Right lobe of liver (tissue), 6 donors: ENCODE data around the gene GNRH2. TPM values are rescaled to one million over a fixed set of nuclear protein-coding genes. Genes with fewer than 3 reads are reported as not detected.
"Not testable (repeated sequence)": the region's sequence is repeated elsewhere in the genome, so short reads cannot be mapped to it uniquely, and the experiment has no call there.

Experiments
- ATAC-seq, 4 donors: fragments of 200-7000 bp; cut with Tn5 transposase; one replicate each; pipeline ENCODE4 v1.9.1; 2020; ENCODE audit warnings: mild to moderate bottlenecking in 4 of 4, moderate library complexity in 4 of 4
- DNase-seq, 3 donors: peaks; one replicate each; pipeline ENCODE4 v3.0.0-alpha.2; 2020
- H3K27ac ChIP-seq, 3 donors: fragments of 200-600 bp; one replicate each; pipeline ENCODE4 v1.8.0; 2022
- H3K27me3 ChIP-seq, 2 donors: fragments of 200-600 bp; one replicate each; pipeline ENCODE4 v1.8.0; 2022
- H3K36me3 ChIP-seq, 4 donors: fragments of 200-600 bp; sonication (generic) in 1 of 4; one replicate each; pipeline versions ENCODE4 v1.5.1 to v1.8.0; 2017 to 2022; ENCODE audit warnings: control low read depth in 1 of 4
- H3K4me1 ChIP-seq, 4 donors: fragments of 200-600 bp; sonication (generic) in 1 of 4; one replicate each; pipeline versions ENCODE4 v1.5.1 to v1.8.0; 2017 to 2022; ENCODE audit warnings: control low read depth in 1 of 4
- H3K4me3 ChIP-seq, 3 donors: fragments of 200-600 bp; one replicate each; pipeline ENCODE4 v1.8.0; 2022
- H3K9me3 ChIP-seq, 4 donors: fragments of 200-600 bp; sonication (generic) in 1 of 4; one replicate each; pipeline versions ENCODE4 v1.5.1 to v1.8.0; 2017 to 2022; ENCODE audit warnings: control low read depth in 1 of 4
- POLR2A ChIP-seq: fragments of 450-650 bp; IDR thresholded peaks from one replicate; pipeline ENCODE4 v1.6.1; 2017; ENCODE audit warnings: antibody characterized with exemption, mild to moderate bottlenecking
- WGBS: methylation state at CpG from one replicate; pipeline ENCODE4 v1.1.6; 2018; ENCODE audit warnings: low coverage, low lambda C conversion rate; ENCODE audit not compliant: insufficient coverage; ENCODE audit errors: missing lambda C conversion rate; 5-methylcytosine and 5-hydroxymethylcytosine counted together
- intact Hi-C, 2 donors: fragments of 100-400 bp; cut with DNase I; formaldehyde crosslinking; loops; one replicate each; pipeline versions ENCODE4 v1.11.2 to v1.14.1; 2022
- total RNA-seq, 6 experiments: library from RNA; depleted of rRNA in 2 of 6; stranded (reverse); fragments of >200 nt in 2 of 6; fragmentation: NEBNext Ultra II Directional in 3 of 6; extraction: Animal tissue kit (Norgen Biotek cat#: 25700) in 3 of 6; gene quantifications; one replicate each; pipeline versions ENCODE4 v1.1.0 to v1.2.4, GENCODE V29; 2016 to 2023
- TF ChIP-seq, protein P1 (sequence below), 4 donors: fragments of 200-600 bp in 3 of 4; fragments of 450-650 bp in 1 of 4; IDR thresholded peaks; one replicate each; pipeline versions ENCODE4 v1.5.1 to v1.8.0; 2016 to 2022; ENCODE audit warnings: antibody characterized with exemption in 4 of 4, mild to moderate bottlenecking in 2 of 4
- donor health status: DM: no; HTN: yes; CAD: no.
- donor health status: DM: no; HTN: no; CAD: no.
- donor health status: DM: no; HTN: no; CAD: no.
- donor health status: DM: no; HTN: yes; CAD: no.
- donor health status: DM: no; HTN: yes; CAD: no.

GNRH2 gene
- total RNA-seq, 6 experiments from 2014 or later = 0.55 to 0.81 (median 0.66) TPM; not detected in 3

DNA sequence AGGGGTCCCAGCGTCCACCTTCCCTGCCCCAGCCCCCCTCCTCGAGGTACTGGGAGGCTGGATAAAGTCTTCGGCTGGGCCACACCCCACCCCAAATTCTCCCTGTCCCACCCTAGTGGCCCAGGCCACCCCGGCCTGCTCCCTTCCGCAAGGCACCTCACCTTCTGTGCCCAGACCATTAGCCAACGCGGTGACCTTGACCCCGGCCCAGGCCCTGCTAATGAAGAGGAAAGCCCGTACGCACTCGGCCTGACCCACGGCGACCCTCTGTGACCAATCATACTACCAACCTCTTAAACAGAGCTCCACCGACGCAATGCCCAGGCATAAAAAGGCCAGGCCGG lies 27.8 kb downstream of the GNRH2 start:
- DNase-seq (no peak), ATAC-seq (peak in 1 of 4 donors; percentile 1)
- Histone ChIP-seq H3K9me3 (no peaks in the 10 kb centered on the region), H3K27me3 (no peaks in the 10 kb centered on the region), H3K36me3 (no peaks in the 10 kb centered on the region), H3K4me3 (peak overlapping the region; percentile 38 to 49 (median 45)), H3K4me1 (peaks cover 0 to 47% (median 3%) of the 10 kb centered on the region in 4 donors), H3K27ac (no peak overlapping the region)
- intact Hi-C loops = no loop called here
- 50% methylated on average over 3 of the region's 16 CpGs for WGBS
- TF ChIP-seq, protein P1, sequence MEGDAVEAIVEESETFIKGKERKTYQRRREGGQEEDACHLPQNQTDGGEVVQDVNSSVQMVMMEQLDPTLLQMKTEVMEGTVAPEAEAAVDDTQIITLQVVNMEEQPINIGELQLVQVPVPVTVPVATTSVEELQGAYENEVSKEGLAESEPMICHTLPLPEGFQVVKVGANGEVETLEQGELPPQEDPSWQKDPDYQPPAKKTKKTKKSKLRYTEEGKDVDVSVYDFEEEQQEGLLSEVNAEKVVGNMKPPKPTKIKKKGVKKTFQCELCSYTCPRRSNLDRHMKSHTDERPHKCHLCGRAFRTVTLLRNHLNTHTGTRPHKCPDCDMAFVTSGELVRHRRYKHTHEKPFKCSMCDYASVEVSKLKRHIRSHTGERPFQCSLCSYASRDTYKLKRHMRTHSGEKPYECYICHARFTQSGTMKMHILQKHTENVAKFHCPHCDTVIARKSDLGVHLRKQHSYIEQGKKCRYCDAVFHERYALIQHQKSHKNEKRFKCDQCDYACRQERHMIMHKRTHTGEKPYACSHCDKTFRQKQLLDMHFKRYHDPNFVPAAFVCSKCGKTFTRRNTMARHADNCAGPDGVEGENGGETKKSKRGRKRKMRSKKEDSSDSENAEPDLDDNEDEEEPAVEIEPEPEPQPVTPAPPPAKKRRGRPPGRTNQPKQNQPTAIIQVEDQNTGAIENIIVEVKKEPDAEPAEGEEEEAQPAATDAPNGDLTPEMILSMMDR (IDR thresholded peaks at IDR 0.05) = no peak
- TF ChIP-seq POLR2A = no peak

DNA sequence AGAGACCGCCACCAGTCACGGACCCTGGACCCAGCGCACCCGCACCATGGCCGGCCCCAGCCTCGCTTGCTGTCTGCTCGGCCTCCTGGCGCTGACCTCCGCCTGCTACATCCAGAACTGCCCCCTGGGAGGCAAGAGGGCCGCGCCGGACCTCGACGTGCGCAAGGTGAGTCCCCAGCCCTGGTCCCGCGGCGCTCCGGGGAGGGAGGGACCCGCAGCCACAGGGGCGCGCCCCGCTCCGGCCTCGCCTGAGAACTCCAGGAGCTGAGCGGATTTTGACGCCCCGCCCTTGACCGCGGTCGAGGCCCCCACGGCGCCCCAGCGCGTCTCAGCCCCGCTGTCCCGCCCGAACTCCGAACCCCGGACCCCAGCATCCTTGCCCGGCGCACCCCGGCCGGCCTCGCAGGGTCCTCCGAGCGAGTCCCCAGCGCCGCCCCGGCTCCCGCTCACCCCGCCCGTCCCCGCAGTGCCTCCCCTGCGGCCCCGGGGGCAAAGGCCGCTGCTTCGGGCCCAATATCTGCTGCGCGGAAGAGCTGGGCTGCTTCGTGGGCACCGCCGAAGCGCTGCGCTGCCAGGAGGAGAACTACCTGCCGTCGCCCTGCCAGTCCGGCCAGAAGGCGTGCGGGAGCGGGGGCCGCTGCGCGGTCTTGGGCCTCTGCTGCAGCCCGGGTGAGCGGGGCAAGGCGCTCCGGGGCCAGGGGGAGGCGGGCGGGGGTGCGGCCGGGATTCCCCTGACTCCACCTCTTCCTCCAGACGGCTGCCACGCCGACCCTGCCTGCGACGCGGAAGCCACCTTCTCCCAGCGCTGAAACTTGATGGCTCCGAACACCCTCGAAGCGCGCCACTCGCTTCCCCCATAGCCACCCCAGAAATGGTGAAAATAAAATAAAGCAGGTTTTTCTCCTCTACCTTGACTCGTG lies 28.4 kb downstream of the GNRH2 start, which contains the start of gene OXT:
TSS of gene OXT (plus strand) at position 11 of the 920 bp plus-strand sequence. CDS start at position 47, 36 bp downstream.
- TF ChIP-seq POLR2A = no peak
- TF ChIP-seq, protein P1 (IDR thresholded peaks at IDR 0.05) = no peak
- Histone ChIP-seq H3K4me1 (peaks cover 0 to 42% (median 2%) of the 10 kb centered on the region in 4 donors), H3K9me3 (no peaks in the 10 kb centered on the region), H3K4me3 (peak within 1 kb of the TSS; percentile 38 to 49 (median 45)), H3K27me3 (no peaks in the 10 kb centered on the region), H3K27ac (no peak within 1 kb of the TSS), H3K36me3 (no peaks in the 10 kb centered on the region)
- 15% methylated on average over 18 of the region's 95 CpGs for WGBS
- intact Hi-C loops = no loop called here
- peak in 1 of 3 donors; percentile 56 for DNase-seq
- ATAC-seq = peak; percentile 5 to 54 (median 32)

DNA sequence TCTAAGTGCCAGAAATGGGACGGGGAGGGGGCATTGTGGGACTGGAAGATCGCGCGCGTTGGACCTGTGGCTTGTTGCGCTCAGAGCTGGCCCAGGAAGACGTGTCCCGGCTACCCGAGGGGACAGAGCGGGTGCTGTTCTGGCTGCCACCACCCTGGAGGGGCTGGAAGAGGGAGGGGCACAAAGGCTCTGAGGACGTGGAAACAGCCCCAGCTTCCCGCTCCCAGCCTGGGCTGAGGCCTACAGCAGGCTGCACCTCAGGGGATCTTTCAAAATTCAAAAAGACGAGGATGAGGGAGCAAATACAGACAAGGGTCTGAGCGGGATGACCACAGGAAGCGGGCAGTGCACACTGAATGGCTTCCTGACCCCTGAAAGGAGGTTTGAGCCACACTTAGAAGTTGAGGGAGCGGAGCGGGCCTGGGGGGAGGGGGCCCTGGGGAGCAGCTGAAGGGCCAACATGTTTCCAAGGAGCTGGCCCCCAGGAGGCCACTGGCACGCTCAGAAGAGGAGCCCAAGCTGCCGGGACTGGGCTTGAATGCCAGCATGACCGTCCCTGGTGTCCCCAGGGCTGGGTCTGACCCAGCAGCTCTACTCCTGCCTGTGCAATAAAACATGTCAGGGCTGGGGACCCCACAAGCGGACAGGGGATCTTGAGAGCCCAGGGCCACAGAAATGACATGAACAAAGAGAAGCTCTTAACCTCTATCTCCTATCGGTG lies 29.3 kb downstream of the GNRH2 start:
- Histone ChIP-seq H3K9me3 (no peaks in the 10 kb centered on the region), H3K36me3 (no peaks in the 10 kb centered on the region), H3K4me3 (peak overlapping the region in 2 of 3 donors; percentile 45 to 49), H3K27me3 (no peaks in the 10 kb centered on the region), H3K27ac (no peak overlapping the region), H3K4me1 (peaks cover 0 to 39% (median 0%) of the 10 kb centered on the region in 4 donors)
- TF ChIP-seq, protein P1 (IDR thresholded peaks at IDR 0.05) = no peak
- TF ChIP-seq POLR2A = no peak
- ATAC-seq (no peak), DNase-seq (no peak)
- WGBS = 70% methylated on average over 11 of the region's 22 CpGs
- intact Hi-C loops = no loop called here

DNA sequence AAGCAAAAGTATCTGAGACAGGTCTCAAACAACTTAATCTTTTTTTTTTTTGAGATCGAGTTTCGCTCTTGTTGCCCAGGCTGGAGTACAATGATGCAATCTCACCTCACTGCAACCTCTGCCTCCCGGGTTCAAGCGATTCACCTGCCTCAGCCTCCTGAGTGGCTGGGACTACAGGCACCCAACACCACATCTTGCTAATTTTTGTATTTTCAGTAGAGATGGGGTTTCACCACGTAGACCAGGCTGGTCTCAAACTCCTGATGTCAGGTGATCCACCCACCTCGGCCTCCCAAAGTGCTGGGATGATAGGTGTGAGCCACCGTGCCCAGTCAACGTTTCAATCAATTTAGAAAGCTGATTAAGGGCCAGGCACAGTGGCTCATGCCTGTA lies 29.8 kb downstream of the GNRH2 start:
- intact Hi-C loops, ATAC-seq, DNase-seq, H3K36me3 ChIP-seq, H3K27me3 ChIP-seq, H3K9me3 ChIP-seq, H3K4me3 ChIP-seq, H3K27ac ChIP-seq: not testable (repeated sequence)
- 66% methylated on average over 5 of the region's 8 CpGs for WGBS
- peaks cover 0 to 33% (median 0%) of the 10 kb centered on the region in 4 donors for H3K4me1 ChIP-seq
